Urothelium cell line (cell line): ENCODE measurements around the gene LRRC45.
"Not testable (repeated sequence)": the region's sequence is repeated elsewhere in the genome, so short reads cannot be mapped to it uniquely, and the experiment has no call there.

Experiments used
- DNase-seq: peaks from one replicate; pipeline ENCODE4 v3.0.0; 2011; ENCODE audit warnings: low spot score, mixed read lengths
- FAIRE-seq: peaks from 2 replicates; lab custom pipeline; 2011; peaks lifted over from hg19 to GRCh38; lab: Jason Lieb, UNC

LRRC45 gene

GRCh38 chr17:82031303-82031884 is 8.3 kb downstream of the LRRC45 start, which contains the start of gene RAC3:
Gene RAC3, plus strand, starts transcription at chr17:82031678. Its CDS starts 84 bp downstream, at chr17:82031762.
- no peak for FAIRE-seq
- no peak for DNase-seq

- FAIRE-seq (no peak), DNase-seq (no peak)
Observed at GRCh38 chr17:82031885-82032627, 9.0 kb downstream of the LRRC45 start.

GRCh38 chr17:82033359-82034085 is 10.4 kb downstream of the LRRC45 start:
- DNase-seq (no peak), FAIRE-seq (no peak)

- FAIRE-seq (no peak), DNase-seq (no peak)
Observed at GRCh38 chr17:82034371-82035011, 11.4 kb downstream of the LRRC45 start.

GRCh38 chr17:82035488-82035887 is 12.4 kb downstream of the LRRC45 start:
- no peak for DNase-seq
- no peak for FAIRE-seq

- FAIRE-seq: peak; percentile 17
- no peak for DNase-seq
Observed at GRCh38 chr17:82035956-82036633, 13.0 kb downstream of the LRRC45 start.

GRCh38 chr17:82036634-82037091 is 13.6 kb downstream of the LRRC45 start:
- DNase-seq: no peak
- no peak for FAIRE-seq

- DNase-seq: peak; percentile 99
- peak; percentile 97 for FAIRE-seq
Observed at GRCh38 chr17:82037092-82037888, 14.2 kb downstream of the LRRC45 start, which contains the start of gene DCXR. Gene DCXR, minus strand, starts transcription at chr17:82037697. Its CDS starts 15 bp downstream, at chr17:82037682.

- DNase-seq: no peak
- no peak for FAIRE-seq
Observed at GRCh38 chr17:82037889-82038195, 14.7 kb downstream of the LRRC45 start.

GRCh38 chr17:82038796-82039409 is 15.8 kb downstream of the LRRC45 start:
- FAIRE-seq: not testable (repeated sequence)

GRCh38 chr17:82039695-82040299 is 16.7 kb downstream of the LRRC45 start:
- no peak for DNase-seq
- no peak for FAIRE-seq

More at GRCh38 chr17:82038796-82039409, 15.8 kb downstream of the LRRC45 start:
- not testable (repeated sequence) for DNase-seq

- DNase-seq (no peak), FAIRE-seq (no peak)
Observed at GRCh38 chr17:82041144-82041814, 18.2 kb downstream of the LRRC45 start.

- DNase-seq (no peak), FAIRE-seq (peak; percentile 98)
Observed at GRCh38 chr17:82042649-82043048, 19.5 kb downstream of the LRRC45 start.

- DNase-seq: no peak
- FAIRE-seq: no peak
Observed at GRCh38 chr17:82043507-82043906, 20.4 kb downstream of the LRRC45 start.

GRCh38 chr17:82045936-82046484 is 22.9 kb downstream of the LRRC45 start:
- FAIRE-seq: no peak
- DNase-seq: no peak

GRCh38 chr17:82046903-82047302 is 23.8 kb downstream of the LRRC45 start:
- FAIRE-seq: no peak
- DNase-seq: no peak

- FAIRE-seq (peak; percentile 90), DNase-seq (no peak)
Observed at GRCh38 chr17:82047379-82047778, 24.3 kb downstream of the LRRC45 start.
